ENCODE data around the gene DENND4B. TPM values are rescaled to one million over a fixed set of nuclear protein-coding genes. Genes with fewer than 3 reads are reported as not detected.

Gene DENND4B
- total and polyA plus RNA-seq, 2 of the 4 experiments (the other 2 are of a cell fraction) = 1.8 to 25.2 TPM

- ChIA-PET CTCF (no interaction called here), POLR2A (ENCODE audit: unreplicated experiment) (no interaction called here)
- Histone ChIP-seq H3K14ac (replicated peaks; ENCODE audit: low read depth, low read length) (no peak overlapping the region), H4K5ac (ENCODE audit: low read depth, low read length) (no peak overlapping the region), H2AFZ (replicated peaks; ENCODE audit: low read length, poor library complexity) (no peak overlapping the region), H3K79me1 (ENCODE audit: low read depth in 1 of 2, low read length in 2 of 2) (peaks cover 5 to 35% of the 10 kb centered on the region in 2 experiments; a peak in 3 of 4 replicates), H3K4ac (ENCODE audit: low read depth, low read length) (no peak overlapping the region), H2AK5ac (ENCODE audit: low read depth, low read length) (no peak overlapping the region), H3K4me1 (ENCODE audit: control insufficient read depth, insufficient read depth, low read length) (no peaks in the 10 kb centered on the region), H4K20me1 (ENCODE audit: insufficient read depth, low read length) (no peaks in the 10 kb centered on the region), H3K27ac (ENCODE audit: insufficient read depth, low read length) (no peak overlapping the region), H2AK9ac (replicated peaks; ENCODE audit: low read depth, low read length, poor library complexity) (no peak overlapping the region), H3K4me3 (ENCODE audit: insufficient read depth, low read depth, low read length) (no peak overlapping the region), H3K56ac (ENCODE audit: extremely low read depth, insufficient read depth, low read length) (no peak overlapping the region), H2BK15ac (ENCODE audit: low read depth, low read length) (no peak overlapping the region), H3K9me1 (ENCODE audit: insufficient read depth, low read length) (peaks cover 11% of the 10 kb centered on the region), H3K4me2 (ENCODE audit: low read depth, low read length) (no peak overlapping the region), H3K23ac (ENCODE audit: low read depth, low read length) (no peak overlapping the region), H3K18ac (ENCODE audit: low read depth, low read length) (no peak overlapping the region), H3K27me3 (ENCODE audit: control insufficient read depth, insufficient read depth, low read length) (no peaks in the 10 kb centered on the region), H2BK5ac (ENCODE audit: low read depth, low read length, poor library complexity, severe bottlenecking) (no peak overlapping the region), H4K91ac (ENCODE audit: insufficient read depth, low read depth, low read length) (no peak overlapping the region), H3K36me3 (ENCODE audit: control insufficient read depth, insufficient read depth, low read length) (peaks cover 17% of the 10 kb centered on the region), H4K8ac (ENCODE audit: low read depth in 2 of 2, low read length in 2 of 2) (no peak overlapping the region), H3K9me3 (ENCODE audit: control insufficient read depth, insufficient read depth, low read length) (no peaks in the 10 kb centered on the region), H3K9ac (ENCODE audit: low read depth, low read length) (no peak overlapping the region), H2BK120ac (ENCODE audit: low read depth, low read length) (no peak overlapping the region), H2BK20ac (ENCODE audit: low read depth, low read length) (no peak overlapping the region)
- dilution Hi-C loops (cut with HindIII; ENCODE audit: low sequenced_read_pairs, unreplicated experiment) (no loop called here), in situ Hi-C loops (cut with MboI; ENCODE audit: low sequenced_read_pairs) (loop anchor here (10.0 to 25.0 kb wide), 2 partner anchors 296 to 433 kb away; partner anchors contain the start of genes ILF2, NPR1, S100A3 and S100A4), intact Hi-C loops (cut with micrococcal nuclease) (no loop called here)
- TF ChIP-seq SMC3 (IDR thresholded peaks at IDR 0.05; ENCODE audit: low read depth, low read length) = no peak
- no peak for TF ChIP-seq RAD21 (IDR thresholded peaks at IDR 0.05; ENCODE audit: low read length)
- no peak for TF ChIP-seq POLR2A (IDR thresholded peaks at IDR 0.05; ENCODE audit: low read depth, low read length)
- no peak for TF ChIP-seq MAFK (IDR thresholded peaks at IDR 0.05; ENCODE audit: low read depth, low read length)
- no peak for TF ChIP-seq MAZ (IDR thresholded peaks at IDR 0.05; ENCODE audit: borderline replicate concordance, low read depth, low read length)
- TF ChIP-seq CHD1 (IDR thresholded peaks at IDR 0.05; ENCODE audit: low read depth, low read length) = no peak
- TF ChIP-seq NFE2L2 (IDR thresholded peaks at IDR 0.05; ENCODE audit: low read depth, low read length) = no peak
- TF ChIP-seq ELK1 (IDR thresholded peaks at IDR 0.05; ENCODE audit: borderline replicate concordance, low read depth, low read length) = no peak
- TF ChIP-seq BHLHE40 (IDR thresholded peaks at IDR 0.05; ENCODE audit: low read depth, low read length) = no peak
- TF ChIP-seq, protein P1, sequence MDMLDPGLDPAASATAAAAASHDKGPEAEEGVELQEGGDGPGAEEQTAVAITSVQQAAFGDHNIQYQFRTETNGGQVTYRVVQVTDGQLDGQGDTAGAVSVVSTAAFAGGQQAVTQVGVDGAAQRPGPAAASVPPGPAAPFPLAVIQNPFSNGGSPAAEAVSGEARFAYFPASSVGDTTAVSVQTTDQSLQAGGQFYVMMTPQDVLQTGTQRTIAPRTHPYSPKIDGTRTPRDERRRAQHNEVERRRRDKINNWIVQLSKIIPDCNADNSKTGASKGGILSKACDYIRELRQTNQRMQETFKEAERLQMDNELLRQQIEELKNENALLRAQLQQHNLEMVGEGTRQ (IDR thresholded peaks at IDR 0.05; ENCODE audit: low read depth, low read length) = no peak
- TF ChIP-seq CTCF (conservative IDR thresholded peaks at IDR 0.05; ENCODE audit: low read depth, low read length) = no peak
- no peak for TF ChIP-seq RFX5 (IDR thresholded peaks at IDR 0.05; ENCODE audit: low read depth, low read length)
- TF ChIP-seq MXI1 (IDR thresholded peaks at IDR 0.05; ENCODE audit: borderline replicate concordance, low read depth, low read length) = no peak
- no peak for TF ChIP-seq CEBPB (IDR thresholded peaks at IDR 0.05; ENCODE audit: low read depth, low read length)
- TF ChIP-seq FOS (IDR thresholded peaks at IDR 0.05; ENCODE audit: low read depth, low read length) = no peak
- no peak for TF ChIP-seq RCOR1 (IDR thresholded peaks at IDR 0.05; ENCODE audit: insufficient replicate concordance, low read length)
- no peak for ATAC-seq (ENCODE audit: low read depth)
- no TSS peak for BruUV-seq (replicated peaks)
- WGBS, 2 experiments (ENCODE audit: extremely low coverage in 2 of 2, insufficient read length in 1 of 2) = no CpG with 5 or more reads among the region's 2 CpGs
- DNase-seq = no peak
Observed at GRCh38 chr1:153970346-153970745, 23.8 kb upstream of the DENND4B start.
